ENCODE data around the gene PIK3R1.

The PIK3R1 gene

GRCh38 chr5:68252673-68253623 lies 37.4 kb downstream of the PIK3R1 start:
- DNase-seq (ENCODE audit: low read depth in 2 of 2): peak; percentile 18 to 26

GRCh38 chr5:68253624-68254585 lies 38.3 kb downstream of the PIK3R1 start:
- no peak for DNase-seq (ENCODE audit: low read depth in 2 of 2)

DNA sequence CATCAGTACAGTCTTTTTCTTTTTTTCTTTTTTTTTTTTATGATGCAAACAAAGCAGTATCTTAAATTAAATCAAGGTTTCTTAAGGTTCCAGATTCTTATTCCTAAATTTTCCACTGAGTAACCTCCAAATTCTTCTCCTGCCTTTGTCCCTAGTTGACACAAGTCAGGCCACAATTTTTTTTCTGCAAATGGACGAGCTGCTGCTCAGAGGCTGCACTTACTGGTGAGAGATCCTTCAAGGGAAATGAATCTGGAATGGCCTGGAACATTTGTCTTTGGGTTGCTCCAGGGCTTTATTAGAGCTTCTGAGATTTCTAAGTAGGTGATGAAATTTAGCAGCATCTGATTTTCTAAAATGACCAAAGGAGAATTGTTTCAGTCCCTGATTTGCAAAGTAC lies 39.3 kb downstream of the PIK3R1 start:
- DNase-seq (ENCODE audit: low read depth in 2 of 2): no peak

DNA sequence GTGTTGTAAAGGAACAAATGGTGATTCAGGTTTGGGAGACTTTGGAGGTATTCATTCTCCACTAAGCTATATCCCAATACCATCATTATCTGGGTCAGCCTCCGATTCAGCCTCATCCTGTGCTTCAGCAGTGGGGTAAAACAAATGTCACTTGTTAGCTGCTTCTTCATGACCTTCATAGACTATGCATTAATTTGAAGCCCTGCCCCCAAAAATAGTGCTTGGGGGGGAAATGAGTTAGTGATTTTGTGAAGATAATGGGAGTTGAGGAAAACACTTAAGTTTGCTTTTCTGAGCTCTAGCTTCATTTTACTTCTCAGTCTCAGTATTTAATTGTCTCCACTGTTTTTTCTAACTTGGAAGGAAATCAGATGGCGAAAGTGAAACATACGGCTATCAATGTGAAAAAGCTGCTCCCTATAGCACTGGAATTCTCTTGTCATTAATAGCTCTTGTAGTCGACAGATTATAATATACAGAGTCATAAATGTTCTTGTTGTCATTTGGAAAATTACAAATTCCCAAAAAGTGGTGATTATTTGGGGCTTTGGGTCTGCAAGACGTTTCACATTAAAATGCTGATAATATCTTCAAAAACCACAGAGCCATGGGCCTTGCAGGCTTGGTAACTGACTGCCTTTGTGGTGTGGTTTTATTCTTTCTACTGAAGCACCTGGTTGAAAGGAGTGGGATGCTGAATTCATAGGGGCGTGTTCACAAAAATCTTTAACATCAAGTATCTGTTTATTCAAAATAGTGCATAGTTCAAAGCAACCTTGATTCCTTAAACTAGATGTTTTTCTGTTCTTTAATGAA lies 40.0 kb downstream of the PIK3R1 start:
- no peak for DNase-seq (ENCODE audit: low read depth in 2 of 2)

DNA sequence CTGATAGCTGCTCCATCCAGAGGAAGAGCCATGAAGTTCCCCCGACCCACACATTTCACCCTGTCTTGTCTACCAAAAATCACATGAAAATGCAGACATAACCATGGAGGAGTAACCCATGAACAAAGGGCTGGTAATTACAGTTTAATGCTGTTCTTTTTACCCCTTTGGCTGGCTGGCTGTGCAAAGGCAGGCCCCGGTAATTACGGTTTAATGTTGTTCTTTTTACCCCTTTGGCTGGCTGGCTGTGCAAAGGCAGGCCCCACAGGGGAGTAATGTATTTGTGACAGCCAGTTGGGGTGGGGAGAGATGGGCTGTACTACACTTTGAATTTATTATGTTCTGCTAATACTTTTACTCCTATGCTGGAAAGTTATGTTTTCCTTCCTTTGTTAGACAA lies 41.7 kb downstream of the PIK3R1 start:
- DNase-seq (ENCODE audit: low read depth in 2 of 2): no peak

- DNase-seq (ENCODE audit: low read depth in 2 of 2): no peak
Measured at GRCh38 chr5:68258531-68258930, 43.0 kb downstream of the PIK3R1 start.

DNA sequence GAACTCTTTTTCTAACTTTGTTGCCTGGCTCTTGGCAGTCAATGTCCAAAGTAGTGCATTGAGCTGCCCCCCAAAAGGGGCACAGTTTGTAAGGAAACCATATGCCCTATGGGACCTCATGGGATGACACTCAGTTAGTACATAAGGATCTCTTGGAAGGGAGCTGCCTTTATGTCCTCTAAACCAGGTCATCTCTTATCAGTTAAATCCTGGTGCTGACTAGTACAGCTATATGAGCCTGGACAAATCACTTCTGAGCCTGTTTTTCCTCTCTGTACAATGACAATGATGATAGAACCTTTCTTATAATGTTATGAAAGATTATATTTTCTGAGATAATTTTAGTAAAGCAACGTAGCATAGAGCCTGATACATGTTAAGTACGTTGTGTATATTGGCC lies 44.1 kb downstream of the PIK3R1 start:
- DNase-seq (ENCODE audit: low read depth in 2 of 2): no peak

DNA sequence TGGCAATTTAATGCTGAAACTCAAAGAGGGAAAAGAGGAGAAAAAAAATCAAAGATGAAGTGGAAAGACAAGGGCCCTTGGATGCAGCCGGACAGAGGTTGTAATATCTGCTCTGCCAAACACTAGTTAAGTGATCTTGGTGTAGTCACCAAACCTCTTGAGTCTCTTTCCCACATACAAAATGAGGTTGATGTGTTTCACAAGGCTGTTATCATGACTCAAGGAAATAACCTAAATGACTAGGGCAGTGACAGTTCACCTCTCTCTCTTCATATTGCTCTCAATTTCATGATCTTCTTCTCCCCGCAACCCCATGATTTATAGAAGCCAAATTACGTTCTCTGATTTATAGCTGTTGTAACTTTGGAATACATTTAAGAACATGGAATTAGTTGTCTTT lies 44.9 kb downstream of the PIK3R1 start:
- no peak for DNase-seq (ENCODE audit: low read depth in 2 of 2)

DNA sequence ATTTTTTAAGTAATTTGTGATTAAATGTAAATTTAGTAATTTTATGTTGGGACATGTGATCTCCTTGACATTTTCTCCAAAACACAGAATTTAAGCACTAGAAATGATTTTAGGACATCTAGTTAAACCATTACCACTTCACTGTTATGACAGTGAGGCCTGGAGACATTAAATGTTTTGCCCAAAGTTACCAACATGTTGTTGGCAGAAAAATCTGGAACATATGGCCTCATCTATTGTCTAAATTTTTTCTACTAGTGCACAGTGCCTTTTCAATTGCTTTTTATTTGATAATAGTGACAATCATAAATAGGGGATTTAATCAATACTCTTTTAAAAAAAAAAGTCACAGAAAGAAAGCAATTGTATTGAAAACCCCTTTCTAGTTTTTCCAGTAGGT lies 45.6 kb downstream of the PIK3R1 start:
- DNase-seq (ENCODE audit: low read depth in 2 of 2): no peak

- DNase-seq (ENCODE audit: low read depth in 2 of 2): no peak
Measured at GRCh38 chr5:68261569-68262065, 46.1 kb downstream of the PIK3R1 start.

GRCh38 chr5:68264024-68264956 lies 48.7 kb downstream of the PIK3R1 start:
- no peak for DNase-seq (ENCODE audit: low read depth in 2 of 2)

DNA sequence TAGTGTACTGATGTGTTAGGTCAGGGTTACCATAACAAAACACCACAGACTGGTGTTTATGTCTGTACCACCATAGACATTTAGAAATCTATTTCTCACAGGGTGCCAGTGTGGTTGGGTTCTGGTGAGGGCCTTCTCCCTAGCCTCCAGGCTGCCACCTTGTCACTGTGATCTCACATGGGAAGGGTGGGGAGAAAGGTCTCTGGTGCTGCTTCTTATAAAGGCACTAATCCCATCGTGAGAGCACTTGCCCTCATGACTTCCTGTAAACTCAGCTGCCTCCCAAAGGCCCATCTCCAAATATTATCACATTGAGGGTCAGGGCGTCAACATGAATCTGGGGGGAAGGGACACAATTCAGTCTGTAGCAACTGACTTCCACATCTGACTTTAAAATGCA lies 49.8 kb downstream of the PIK3R1 start:
- no peak for DNase-seq (ENCODE audit: low read depth in 2 of 2)

GRCh38 chr5:68265822-68266395 lies 50.4 kb downstream of the PIK3R1 start:
- DNase-seq (ENCODE audit: low read depth in 2 of 2): no peak

DNA sequence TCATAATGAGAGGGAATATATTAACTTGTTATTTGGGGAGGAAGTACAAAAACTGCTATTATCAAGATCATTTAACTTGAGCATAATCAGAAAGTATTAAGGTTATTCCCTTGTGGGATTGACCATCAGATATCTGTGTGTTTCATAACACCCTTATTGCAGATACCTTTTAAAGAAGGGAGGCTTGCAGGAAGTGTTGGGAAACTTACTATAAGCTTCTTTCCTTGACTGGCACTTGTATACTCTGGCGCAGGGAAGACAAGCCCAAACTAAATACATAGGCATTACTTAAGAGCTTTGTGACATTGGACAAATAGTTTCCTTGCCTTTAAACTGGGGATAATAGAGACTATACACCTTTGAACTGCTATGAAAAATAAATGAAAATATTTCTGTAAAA lies 50.9 kb downstream of the PIK3R1 start:
- DNase-seq (ENCODE audit: low read depth in 2 of 2): no peak

DNA sequence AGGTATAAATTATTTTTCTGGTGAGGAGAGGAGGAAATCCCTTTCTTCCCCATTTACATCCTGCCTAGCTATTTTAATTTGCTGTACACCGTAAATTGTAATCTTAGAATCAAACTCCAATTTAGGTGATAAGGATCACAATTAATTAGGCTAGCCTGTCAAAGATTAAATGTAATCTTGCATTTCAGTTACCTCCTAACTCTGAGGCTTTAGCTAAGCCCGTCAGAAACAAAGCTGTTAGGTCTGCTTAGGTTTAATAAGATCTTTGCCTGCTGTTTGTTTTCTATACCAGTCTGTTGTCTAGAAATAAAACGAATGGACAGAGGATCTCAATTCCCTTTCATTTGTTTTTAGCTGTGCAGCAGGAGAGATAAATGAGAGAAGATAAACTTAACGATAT lies 51.5 kb downstream of the PIK3R1 start:
- no peak for DNase-seq (ENCODE audit: low read depth in 2 of 2)

GRCh38 chr5:68268101-68268851 lies 52.7 kb downstream of the PIK3R1 start:
- no peak for DNase-seq (ENCODE audit: low read depth in 2 of 2)

DNA sequence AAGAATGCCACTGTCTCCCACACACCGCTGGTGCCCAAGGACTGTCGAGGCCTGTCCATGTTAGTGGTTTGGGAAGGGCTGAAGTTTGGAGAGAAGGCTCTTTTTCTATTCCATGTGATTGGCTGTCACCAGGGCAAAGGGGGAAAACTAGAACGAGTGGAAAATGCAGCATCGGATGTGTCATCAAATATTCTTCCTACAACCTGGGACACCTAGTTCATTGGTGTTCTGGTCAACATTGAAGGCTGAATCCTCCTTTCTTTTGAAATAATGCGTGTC lies 53.2 kb downstream of the PIK3R1 start:
- DNase-seq (ENCODE audit: low read depth in 2 of 2): no peak

- no peak for DNase-seq (ENCODE audit: low read depth in 2 of 2)
Measured at GRCh38 chr5:68269820-68270219, 54.3 kb downstream of the PIK3R1 start.

DNA sequence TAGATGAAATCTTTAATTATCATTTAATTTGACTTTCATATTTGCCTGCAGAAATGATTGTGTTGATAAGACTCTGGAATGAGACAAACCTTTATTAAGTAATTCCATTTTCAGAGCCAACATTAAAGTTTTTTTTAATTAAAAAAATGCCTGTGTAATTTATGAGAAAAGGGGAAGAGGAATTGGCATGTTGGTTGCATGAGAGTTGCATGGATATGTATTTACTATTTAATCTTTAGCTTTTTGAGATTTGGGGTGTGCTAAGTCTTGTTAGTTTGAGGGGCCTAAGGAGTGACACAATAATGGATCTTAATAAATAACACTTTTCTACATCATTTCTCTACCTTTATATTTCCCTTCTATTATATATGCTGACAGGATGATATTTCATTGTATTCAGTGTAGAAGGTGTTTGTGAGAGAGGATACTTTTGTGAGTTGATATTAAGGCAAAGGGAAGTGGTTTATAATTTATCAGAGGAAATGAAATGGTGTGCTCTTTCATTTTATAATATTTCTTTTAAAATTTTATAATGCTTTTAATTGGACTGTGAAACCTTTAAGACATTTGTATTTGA lies 54.9 kb downstream of the PIK3R1 start:
- DNase-seq (ENCODE audit: low read depth in 2 of 2): no peak
